ENCODE measurements around the gene COLEC12. TPM values are rescaled to one million over a fixed set of nuclear protein-coding genes. Genes with fewer than 3 reads are reported as not detected.
A peak's percentile ranks its signal among the peaks of the same experiment; 100 is the strongest.

The COLEC12 gene
- total and polyA plus RNA-seq, 12 donors = 1.5 to 19.5 (median 8.6) TPM

- H3K36me3 ChIP-seq (replicated peaks in 1 of 2) = no peaks in the 10 kb centered on the region
- TF ChIP-seq POLR2A (IDR thresholded peaks at IDR 0.05) = no peak
- TF ChIP-seq, protein P1, sequence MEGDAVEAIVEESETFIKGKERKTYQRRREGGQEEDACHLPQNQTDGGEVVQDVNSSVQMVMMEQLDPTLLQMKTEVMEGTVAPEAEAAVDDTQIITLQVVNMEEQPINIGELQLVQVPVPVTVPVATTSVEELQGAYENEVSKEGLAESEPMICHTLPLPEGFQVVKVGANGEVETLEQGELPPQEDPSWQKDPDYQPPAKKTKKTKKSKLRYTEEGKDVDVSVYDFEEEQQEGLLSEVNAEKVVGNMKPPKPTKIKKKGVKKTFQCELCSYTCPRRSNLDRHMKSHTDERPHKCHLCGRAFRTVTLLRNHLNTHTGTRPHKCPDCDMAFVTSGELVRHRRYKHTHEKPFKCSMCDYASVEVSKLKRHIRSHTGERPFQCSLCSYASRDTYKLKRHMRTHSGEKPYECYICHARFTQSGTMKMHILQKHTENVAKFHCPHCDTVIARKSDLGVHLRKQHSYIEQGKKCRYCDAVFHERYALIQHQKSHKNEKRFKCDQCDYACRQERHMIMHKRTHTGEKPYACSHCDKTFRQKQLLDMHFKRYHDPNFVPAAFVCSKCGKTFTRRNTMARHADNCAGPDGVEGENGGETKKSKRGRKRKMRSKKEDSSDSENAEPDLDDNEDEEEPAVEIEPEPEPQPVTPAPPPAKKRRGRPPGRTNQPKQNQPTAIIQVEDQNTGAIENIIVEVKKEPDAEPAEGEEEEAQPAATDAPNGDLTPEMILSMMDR (IDR thresholded peaks at IDR 0.05) = no peak
- no peak overlapping the region for H3K4me3 ChIP-seq
- intact Hi-C loops (cut with DNase I) = no loop called here
- WGBS, 4 donors = 21 to 31% (median 25%) methylated on average over 5 of the region's 5 CpGs
- no peaks in the 10 kb centered on the region for H3K27me3 ChIP-seq
- peaks cover 0 to 14% of the 10 kb centered on the region in 2 donors for H3K4me1 ChIP-seq (replicated peaks in 1 of 2)
- H3K9me3 ChIP-seq (replicated peaks in 1 of 3) = no peaks in the 10 kb centered on the region
- H3K27ac ChIP-seq = peak overlapping the region in 2 of 5 donors; percentile 2
- DNase-seq = no peak
These were observed 29.6 kb downstream of the COLEC12 start for GRCh38 chr18:470661-471501.

DNA sequence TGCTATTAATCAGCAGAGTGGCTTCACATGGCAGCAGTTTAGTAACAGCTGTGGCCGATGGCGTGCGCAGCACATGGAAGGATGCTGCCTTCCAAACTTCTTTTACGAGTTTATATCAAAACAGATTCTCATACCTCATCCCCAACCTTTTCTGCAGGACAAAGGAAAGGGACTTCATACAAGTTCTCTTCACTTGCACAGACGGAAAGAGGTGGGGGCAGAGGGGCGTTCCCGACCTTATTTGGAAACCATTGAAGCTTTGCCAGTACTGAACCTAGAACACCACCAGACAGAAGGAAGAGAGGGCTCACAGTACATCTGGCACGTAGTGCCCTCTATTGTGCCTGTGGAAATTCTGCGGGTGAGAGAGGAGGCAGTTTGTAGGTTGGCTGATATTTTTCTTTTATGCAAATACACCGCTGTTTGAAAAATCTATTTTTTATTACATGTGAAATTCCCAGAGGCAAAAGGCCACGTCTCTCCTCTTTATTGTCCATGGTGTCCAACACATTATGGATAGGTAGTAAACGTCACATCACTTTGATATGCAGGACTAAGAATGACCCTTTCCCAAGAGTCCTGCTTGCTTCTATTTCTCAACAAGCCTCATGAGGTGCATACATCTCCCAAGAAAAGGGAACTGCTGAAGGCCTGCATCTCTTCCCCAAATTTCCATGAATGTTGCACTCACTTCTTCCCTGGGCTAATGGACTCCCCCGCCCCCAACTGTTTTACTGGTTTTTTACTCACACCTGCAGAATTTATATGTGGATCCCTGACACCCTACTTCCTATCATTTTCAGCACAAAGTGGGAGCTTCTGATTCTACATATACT, 31.3 kb downstream of the COLEC12 start:
- DNase-seq = no peak
- intact Hi-C loops (cut with DNase I) = no loop called here
- Histone ChIP-seq H3K27me3 (no peaks in the 10 kb centered on the region), H3K27ac (no peak overlapping the region), H3K36me3 (replicated peaks in 1 of 2) (no peaks in the 10 kb centered on the region), H3K4me1 (replicated peaks in 1 of 2) (peaks cover 0 to 12% of the 10 kb centered on the region in 2 donors), H3K9me3 (replicated peaks in 1 of 3) (no peaks in the 10 kb centered on the region), H3K4me3 (no peak overlapping the region)
- no peak for TF ChIP-seq POLR2A (IDR thresholded peaks at IDR 0.05)
- TF ChIP-seq, protein P1 (IDR thresholded peaks at IDR 0.05) = no peak
- WGBS, 4 donors = 72 to 79% (median 75%) methylated on average over 13 of the region's 13 CpGs

- DNase-seq = peak in 3 of 7 donors; percentile 18 to 36 (median 27)
- TF ChIP-seq, protein P1 (IDR thresholded peaks at IDR 0.05) = no peak
- TF ChIP-seq POLR2A (IDR thresholded peaks at IDR 0.05) = no peak
These were observed 36.5 kb downstream of the COLEC12 start for GRCh38 chr18:463827-464541.

GRCh38 chr18:463403-463802, 37.1 kb downstream of the COLEC12 start:
- Histone ChIP-seq H3K4me1 (replicated peaks in 1 of 2) (peaks cover 0 to under 1% of the 10 kb centered on the region in 2 donors), H3K27ac (no peak overlapping the region), H3K4me3 (no peak overlapping the region), H3K27me3 (no peaks in the 10 kb centered on the region), H3K36me3 (replicated peaks in 1 of 2) (no peaks in the 10 kb centered on the region), H3K9me3 (replicated peaks in 1 of 3) (no peaks in the 10 kb centered on the region)
- intact Hi-C loops (cut with DNase I) = no loop called here
- WGBS, 4 donors = 44 to 60% (median 49%) methylated on average over 10 to 11 of the region's 11 CpGs
- TF ChIP-seq, protein P1 (IDR thresholded peaks at IDR 0.05) = no peak
- no peak for TF ChIP-seq POLR2A (IDR thresholded peaks at IDR 0.05)
- no peak for DNase-seq

More at GRCh38 chr18:463827-464541, 36.5 kb downstream of the COLEC12 start:
- Histone ChIP-seq H3K36me3 (replicated peaks in 1 of 2) (no peaks in the 10 kb centered on the region), H3K27ac (peak overlapping the region in 1 of 5 donors; percentile 55), H3K9me3 (replicated peaks in 1 of 3) (no peaks in the 10 kb centered on the region), H3K4me1 (replicated peaks in 1 of 2) (no peaks in the 10 kb centered on the region), H3K27me3 (no peaks in the 10 kb centered on the region), H3K4me3 (no peak overlapping the region)
- 39 to 49% (median 45%) methylated on average over 12 of the region's 12 CpGs for WGBS, 4 donors
- intact Hi-C loops (cut with DNase I) = no loop called here
